Endothelial cell of umbilical vein (primary cell): ENCODE measurements around the gene FMN1. TPM values are rescaled to one million over a fixed set of nuclear protein-coding genes. Genes with fewer than 3 reads are reported as not detected.

Experiments
- BruUV-seq: library from RNA; stranded (reverse); fragments of 400-500 nt; replicated peaks from 2 replicates; lab custom pipeline; 2021; lab: Mats Ljungman, UMichigan
- CTCF ChIA-PET: fragments of 300-600, 350-600 bp; sonication (Branson Sonifier 250); formaldehyde crosslinking; loops from one replicate; lab custom pipeline; 2021; ENCODE audit warnings: antibody characterized with exemption, inconsistent platforms; lab: Charles Lee
- POLR2A ChIA-PET: fragments of 300-600, 350-600 bp; sonication (Branson Sonifier 250); formaldehyde crosslinking; loops from one replicate; lab custom pipeline; 2021; ENCODE audit warnings: antibody characterized with exemption, inconsistent platforms; lab: Charles Lee
- DNase-seq: peaks from one replicate; pipeline ENCODE4 v3.0.0-alpha.2; 2011; ENCODE audit warnings: low read depth, low spot score
- FAIRE-seq: peaks from 2 replicates; lab custom pipeline; 2011; peaks lifted over from hg19 to GRCh38; lab: Jason Lieb, UNC
- H2AFZ ChIP-seq: 2 replicates; pipeline ENCODE4 v1.6.0; 2012; ENCODE audit warnings: low read depth, low read length, control low read depth, inconsistent platforms
- H3K27ac ChIP-seq: 2 replicates; pipeline ENCODE4 v1.5.1; 2011; ENCODE audit warnings: low read depth, mild to moderate bottlenecking, control low read depth, low read length, moderate library complexity; ENCODE audit not compliant: insufficient read depth
- H3K27me3 ChIP-seq, 2 experiments: 2 replicates each; pipeline versions ENCODE4 v1.6.0 to v1.6.1; 2011; ENCODE audit warnings: low read length in 2 of 2, mixed read lengths in 1 of 2; ENCODE audit not compliant: control insufficient read depth in 2 of 2, insufficient read depth in 2 of 2
- H3K36me3 ChIP-seq, 2 experiments: 2 replicates in 1 of 2; 3 replicates in 1 of 2; pipeline ENCODE4 v1.5.1; 2011; ENCODE audit warnings: low read length in 2 of 2, mild to moderate bottlenecking in 1 of 2, moderate library complexity in 1 of 2; ENCODE audit not compliant: control insufficient read depth in 2 of 2, insufficient read depth in 2 of 2; ENCODE audit errors: extremely low read depth in 1 of 2
- H3K4me1 ChIP-seq: 3 replicates; pipeline ENCODE4 v1.5.1; 2011; ENCODE audit warnings: mild to moderate bottlenecking, low read length; ENCODE audit not compliant: control insufficient read depth, insufficient read depth; ENCODE audit errors: extremely low read depth
- H3K4me2 ChIP-seq: 2 replicates; pipeline ENCODE4 v1.6.1; 2011; ENCODE audit warnings: low read length, control low read depth, mixed read lengths; ENCODE audit not compliant: insufficient read depth
- H3K4me3 ChIP-seq, 3 experiments: fragments of 200-600 bp in 1 of 3; sonication (generic), shearing (Covaris generic) in 1 of 3; replicated peaks in 1 of 3; 2 replicates each; pipeline ENCODE4 v1.5.1; 2011 to 2016; ENCODE audit warnings: control low read depth in 3 of 3, low read length in 3 of 3, mild to moderate bottlenecking in 2 of 3, inconsistent platforms in 1 of 3, low read depth in 1 of 3, moderate library complexity in 1 of 3; ENCODE audit not compliant: insufficient read depth in 1 of 3
- H3K79me2 ChIP-seq: 2 replicates; pipeline ENCODE4 v1.6.0; 2012; ENCODE audit warnings: low read length, inconsistent platforms; ENCODE audit not compliant: control insufficient read depth, insufficient read depth
- H3K9ac ChIP-seq: replicated peaks from 2 replicates; pipeline ENCODE3; 2011; ENCODE audit warnings: low read length, control low read depth; ENCODE audit not compliant: insufficient read depth; ENCODE audit errors: extremely low read depth
- H3K9me1 ChIP-seq: replicated peaks from 3 replicates; pipeline ENCODE4 v1.6.0; 2011; ENCODE audit warnings: mild to moderate bottlenecking, low read length; ENCODE audit not compliant: control insufficient read depth, insufficient read depth; ENCODE audit errors: extremely low read depth
- H3K9me3 ChIP-seq: replicated peaks from 2 replicates; pipeline ENCODE4 v1.5.1; 2012; ENCODE audit warnings: low read length, inconsistent platforms; ENCODE audit not compliant: control insufficient read depth, insufficient read depth
- H4K20me1 ChIP-seq: replicated peaks from 2 replicates; pipeline ENCODE3; 2011; ENCODE audit warnings: mild to moderate bottlenecking, low read length; ENCODE audit not compliant: control insufficient read depth, insufficient read depth; ENCODE audit errors: extremely low read depth
- CTCF ChIP-seq, 2 donors: IDR thresholded peaks; 1 replicate in 1 of 2; 2 replicates in 1 of 2; pipeline ENCODE4 v1.5.1; 2011; ENCODE audit warnings: low read length in 2 of 2, mild to moderate bottlenecking in 2 of 2, moderate library complexity in 2 of 2, control low read depth in 1 of 2, inconsistent platforms in 1 of 2, low read depth in 1 of 2; ENCODE audit not compliant: insufficient read depth in 1 of 2; ENCODE audit errors: extremely low read depth in 1 of 2
- EZH2 ChIP-seq: IDR thresholded peaks from 2 replicates; pipeline ENCODE4 v1.6.1; 2012; ENCODE audit warnings: borderline replicate concordance, low read depth, mild to moderate bottlenecking, moderate library complexity, low read length, inconsistent platforms; ENCODE audit not compliant: severe bottlenecking
- FOS ChIP-seq: IDR thresholded peaks from 2 replicates; pipeline ENCODE4 v1.6.1; 2011; ENCODE audit warnings: mild to moderate bottlenecking, low read length, moderate library complexity, borderline replicate concordance; ENCODE audit not compliant: insufficient read depth
- GATA2 ChIP-seq: IDR thresholded peaks from 2 replicates; pipeline ENCODE4 v1.7.0; 2011; ENCODE audit warnings: low read depth, mild to moderate bottlenecking, moderate library complexity, mixed read lengths, low read length; ENCODE audit not compliant: insufficient read length, insufficient read depth
- JUN ChIP-seq: IDR thresholded peaks from 2 replicates; pipeline ENCODE4 v1.6.1; 2011; ENCODE audit warnings: borderline replicate concordance, low read depth; ENCODE audit not compliant: insufficient read length, insufficient read depth
- MAX ChIP-seq: IDR thresholded peaks from 2 replicates; pipeline ENCODE4 v1.6.1; 2011; ENCODE audit not compliant: insufficient read depth, insufficient read length
- MYC ChIP-seq: IDR thresholded peaks from one replicate; pipeline ENCODE4 v1.6.1; 2011; ENCODE audit warnings: mild to moderate bottlenecking, low read depth, low read length
- POLR2A ChIP-seq: IDR thresholded peaks from 2 replicates; pipeline ENCODE4 v1.6.1; 2012; ENCODE audit warnings: low read depth, mild to moderate bottlenecking, control low read depth, low read length
- dilution Hi-C: fragments of 300-500 bp; cut with MboI; formaldehyde crosslinking; loops from one replicate; pipeline ENCODE4 v1.15.0; 2019; ENCODE audit warnings: low sequenced_read_pairs; ENCODE audit not compliant: extremely low pct_ligation_motif_present
- intact Hi-C: fragments of 100-400 bp; cut with micrococcal nuclease; formaldehyde crosslinking; loops from one replicate; pipeline ENCODE4 v1.10.0; 2022
- polyA plus RNA-seq, 4 experiments: library from polyadenylated mRNA; depleted of rRNA in 3 of 4; stranded (reverse) in 3 of 4; unstranded in 1 of 4; fragments of >200 nt; gene quantifications; 2 replicates each; pipeline versions ENCODE4 v1.2.1 to v1.2.3, GENCODE V29; 2011 to 2012; ENCODE audit warnings: missing spikeins in 1 of 4
- total RNA-seq: library from RNA; stranded (reverse); gene quantifications from 2 replicates; pipeline ENCODE4 v1.2.3, GENCODE V29; 2021

FMN1 gene
- total and polyA plus RNA-seq, 2 donors (not counting 3 experiments of a cell fraction or from before 2014, with no cell fraction given): 0.01 to 0.29 TPM

GRCh38 chr15:33153548-33153947 lies 41.0 kb downstream of the FMN1 start:
- intact Hi-C loops (no loop called here), dilution Hi-C loops (no loop called here)
- no peak for DNase-seq
- Histone ChIP-seq H3K4me2 (no peak overlapping the region), H3K79me2 (no peaks in the 10 kb centered on the region), H2AFZ (no peak overlapping the region), H4K20me1 (no peaks in the 10 kb centered on the region), H3K9me3 (no peaks in the 10 kb centered on the region), H3K27ac (no peak overlapping the region), H3K27me3 (peaks cover 2 to 12% of the 10 kb centered on the region in 2 experiments), H3K9me1 (no peaks in the 10 kb centered on the region), H3K4me3 (no peak overlapping the region), H3K36me3 (no peaks in the 10 kb centered on the region), H3K4me1 (no peaks in the 10 kb centered on the region), H3K9ac (no peak overlapping the region)
- FAIRE-seq: no peak
- POLR2A ChIA-PET: no interaction called here
- TF ChIP-seq MYC (no peak), GATA2 (no peak), CTCF (IDR thresholded peaks at IDR 0.05; ENCODE audit: extremely low read depth in 1 of 2, insufficient read depth in 1 of 2, low read depth in 1 of 2, low read length in 2 of 2) (no peak), JUN (no peak), FOS (no peak), POLR2A (no peak), MAX (no peak), EZH2 (no peak)
- CTCF ChIA-PET: interaction anchor here (1.6 kb wide), 1 partner anchor 11 kb away, joined by 4 read pairs; no protein-coding TSS in a partner anchor
- no TSS peak for BruUV-seq
